Stimulated activated CD4-positive, alpha-beta T cell treated with anti-CD3 and anti-CD28 coated beads, Interleukin-4, amount 100 ng/mL, for 24 hours (primary cell): Measurements from ENCODE around the gene SALL1.

Experiments used
- DNase-seq: peaks from one replicate; pipeline ENCODE4 v3.0.0-alpha.2; 2020

The SALL1 gene

GRCh38 chr16:51155820-51156806, 5.0 kb upstream of the SALL1 start:
- no peak for DNase-seq

- DNase-seq = no peak
Observed at GRCh38 chr16:51155199-51155607, 4.1 kb upstream of the SALL1 start.

- no peak for DNase-seq
Observed at GRCh38 chr16:51154271-51155171, 3.5 kb upstream of the SALL1 start.

GRCh38 chr16:51153577-51154031, 2.5 kb upstream of the SALL1 start:
- no peak for DNase-seq

- no peak for DNase-seq
Observed at GRCh38 chr16:51152691-51153576, 1.9 kb upstream of the SALL1 start.

- DNase-seq = no peak
Observed at GRCh38 chr16:51151961-51152663, 1.0 kb upstream of the SALL1 start.

GRCh38 chr16:51151435-51151960, 428 bp upstream of the SALL1 start:
- no peak for DNase-seq

- DNase-seq = no peak
Observed at GRCh38 chr16:51150165-51150887, 744 bp downstream of the SALL1 start.

- DNase-seq = no peak
Observed at GRCh38 chr16:51149721-51150164, 1.3 kb downstream of the SALL1 start.

- DNase-seq = no peak
Observed at GRCh38 chr16:51149251-51149661, 1.8 kb downstream of the SALL1 start.

GRCh38 chr16:51148678-51149228, 2.3 kb downstream of the SALL1 start:
- no peak for DNase-seq

GRCh38 chr16:51147776-51148677, 3.0 kb downstream of the SALL1 start:
- DNase-seq = no peak

GRCh38 chr16:51146256-51146924, 4.7 kb downstream of the SALL1 start:
- DNase-seq = no peak

GRCh38 chr16:51144203-51144602, 6.9 kb downstream of the SALL1 start:
- DNase-seq = no peak

GRCh38 chr16:51143196-51143977, 7.7 kb downstream of the SALL1 start:
- DNase-seq = no peak

- no peak for DNase-seq
Observed at GRCh38 chr16:51141541-51141940, 9.5 kb downstream of the SALL1 start.

- no peak for DNase-seq
Observed at GRCh38 chr16:51141106-51141505, 10.0 kb downstream of the SALL1 start.

GRCh38 chr16:51140112-51140511, 11.0 kb downstream of the SALL1 start:
- DNase-seq = no peak
